Measurements from ENCODE around the gene ROBO1.
"Not testable (repeated sequence)": the region's sequence is repeated elsewhere in the genome, so short reads cannot be mapped to it uniquely, and the experiment has no call there.

The ROBO1 gene

GRCh38 chr3:79378064-79378463 is 389.7 kb downstream of the ROBO1 start:
- DNase-seq (ENCODE audit: low read depth in 2 of 2) = no peak

GRCh38 chr3:79369306-79369705 is 398.5 kb downstream of the ROBO1 start:
- DNase-seq (ENCODE audit: low read depth in 2 of 2) = no peak

DNA sequence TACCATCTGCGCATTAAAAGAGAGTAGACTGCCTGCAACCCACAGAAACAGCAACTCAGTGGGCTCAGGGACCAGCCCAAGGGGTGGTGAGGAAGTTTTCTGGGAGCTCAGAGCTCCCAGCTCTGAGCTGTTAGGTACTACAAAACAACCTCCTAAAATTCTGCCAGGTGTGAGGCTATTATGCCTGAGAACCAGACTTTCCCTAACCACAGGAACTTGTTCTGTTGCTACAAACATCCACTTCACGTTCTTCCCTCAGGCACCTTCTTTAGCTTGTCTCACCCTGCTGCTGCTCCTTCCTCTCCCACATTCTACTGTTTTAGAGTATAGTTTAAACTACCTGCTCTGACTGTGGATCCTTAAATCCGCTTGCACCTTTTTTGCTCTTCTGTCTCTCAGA is 399.4 kb downstream of the ROBO1 start:
- no peak for DNase-seq (ENCODE audit: low read depth in 2 of 2)

DNA sequence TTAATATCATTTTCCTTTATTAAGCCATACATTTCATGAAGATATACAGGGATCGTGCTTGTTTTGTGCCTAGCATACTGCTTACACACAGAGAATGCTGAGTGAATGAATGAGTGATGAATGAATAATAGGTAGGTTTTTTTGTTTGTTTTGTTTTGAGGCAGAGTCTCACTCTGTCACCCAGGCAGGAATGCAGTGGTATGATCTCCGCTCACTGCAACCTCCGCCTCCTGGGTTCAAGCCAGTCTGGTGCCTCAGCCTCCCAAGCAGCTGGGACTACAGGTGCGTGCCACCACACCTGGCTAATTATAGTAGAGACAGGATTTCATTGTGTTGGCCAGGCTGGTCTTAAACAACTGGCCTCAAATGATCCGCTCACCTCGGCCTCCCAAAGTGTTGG is 400.0 kb downstream of the ROBO1 start:
- DNase-seq (ENCODE audit: low read depth in 2 of 2) = no peak

GRCh38 chr3:79367066-79367465 is 400.7 kb downstream of the ROBO1 start:
- no peak for DNase-seq (ENCODE audit: low read depth in 2 of 2)

DNA sequence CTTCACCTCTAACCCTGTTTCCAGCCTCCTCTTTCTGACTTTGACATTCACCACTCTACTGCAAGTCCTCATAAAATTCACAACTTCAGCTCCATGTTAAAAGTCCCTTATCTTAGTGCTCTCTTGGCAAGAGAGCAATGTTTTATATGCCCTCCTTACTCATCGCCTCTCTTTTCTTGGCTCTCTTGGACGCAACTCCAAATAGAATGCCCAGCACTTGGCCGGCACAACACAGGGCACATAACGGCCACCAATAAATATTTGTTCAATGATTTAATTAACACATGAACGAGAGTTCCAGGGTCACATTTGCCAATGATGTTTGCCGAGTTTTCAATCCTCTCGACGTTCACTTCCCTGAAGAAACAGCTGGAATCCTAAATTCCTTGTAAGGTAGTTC is 401.4 kb downstream of the ROBO1 start:
- DNase-seq (ENCODE audit: low read depth in 2 of 2) = no peak

DNA sequence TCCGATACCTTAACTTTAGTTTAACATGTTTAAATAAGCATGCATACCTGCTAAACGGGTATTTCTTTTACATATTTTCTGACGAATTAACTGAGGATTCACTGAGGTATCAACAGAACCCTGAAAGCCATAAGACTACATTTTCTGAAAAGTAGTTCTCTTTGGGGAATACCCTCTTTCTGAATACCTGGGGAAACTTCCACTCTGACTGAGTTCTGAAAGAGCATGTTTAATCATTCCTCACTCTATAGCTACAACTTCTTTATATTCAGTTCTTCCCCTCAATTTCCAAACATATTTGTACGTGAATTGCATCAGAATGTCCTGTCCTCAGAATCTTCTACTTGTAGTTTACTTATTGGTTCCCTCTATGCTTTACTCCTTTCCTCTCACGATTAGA is 403.0 kb downstream of the ROBO1 start:
- no peak for DNase-seq (ENCODE audit: low read depth in 2 of 2)

GRCh38 chr3:79362571-79363270 is 405.1 kb downstream of the ROBO1 start:
- DNase-seq (ENCODE audit: low read depth in 2 of 2) = no peak

- DNase-seq (ENCODE audit: low read depth in 2 of 2) = no peak
Observed at GRCh38 chr3:79361748-79362378, 405.9 kb downstream of the ROBO1 start.

GRCh38 chr3:79358327-79358726 is 409.5 kb downstream of the ROBO1 start:
- DNase-seq (ENCODE audit: low read depth in 2 of 2) = no peak

DNA sequence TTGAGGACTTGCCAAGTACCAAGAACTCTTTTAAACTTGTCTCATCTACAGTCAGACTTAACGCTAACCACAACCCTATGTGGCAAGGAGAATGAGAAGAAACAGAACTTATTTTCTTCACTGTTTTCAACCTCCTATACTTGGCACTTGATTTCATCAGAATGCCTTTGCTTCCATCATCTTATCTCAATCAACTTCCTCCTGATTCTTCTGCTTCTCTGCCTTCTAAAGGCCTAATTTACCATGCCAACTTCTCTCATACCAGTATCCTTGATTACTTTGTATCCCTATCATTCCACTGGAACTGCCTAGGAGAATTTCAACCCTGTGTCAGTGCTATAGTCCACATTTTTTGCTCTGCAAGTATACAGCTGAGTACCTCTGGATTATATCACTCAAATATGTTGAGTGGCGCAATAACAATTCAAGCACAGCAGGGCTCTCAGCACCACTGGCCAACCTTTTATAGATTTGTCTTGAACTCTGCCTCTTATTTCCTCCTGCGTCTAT is 413.6 kb downstream of the ROBO1 start:
- DNase-seq (ENCODE audit: low read depth in 2 of 2) = no peak

GRCh38 chr3:79351699-79352098 is 416.1 kb downstream of the ROBO1 start:
- DNase-seq (ENCODE audit: low read depth in 2 of 2) = no peak

DNA sequence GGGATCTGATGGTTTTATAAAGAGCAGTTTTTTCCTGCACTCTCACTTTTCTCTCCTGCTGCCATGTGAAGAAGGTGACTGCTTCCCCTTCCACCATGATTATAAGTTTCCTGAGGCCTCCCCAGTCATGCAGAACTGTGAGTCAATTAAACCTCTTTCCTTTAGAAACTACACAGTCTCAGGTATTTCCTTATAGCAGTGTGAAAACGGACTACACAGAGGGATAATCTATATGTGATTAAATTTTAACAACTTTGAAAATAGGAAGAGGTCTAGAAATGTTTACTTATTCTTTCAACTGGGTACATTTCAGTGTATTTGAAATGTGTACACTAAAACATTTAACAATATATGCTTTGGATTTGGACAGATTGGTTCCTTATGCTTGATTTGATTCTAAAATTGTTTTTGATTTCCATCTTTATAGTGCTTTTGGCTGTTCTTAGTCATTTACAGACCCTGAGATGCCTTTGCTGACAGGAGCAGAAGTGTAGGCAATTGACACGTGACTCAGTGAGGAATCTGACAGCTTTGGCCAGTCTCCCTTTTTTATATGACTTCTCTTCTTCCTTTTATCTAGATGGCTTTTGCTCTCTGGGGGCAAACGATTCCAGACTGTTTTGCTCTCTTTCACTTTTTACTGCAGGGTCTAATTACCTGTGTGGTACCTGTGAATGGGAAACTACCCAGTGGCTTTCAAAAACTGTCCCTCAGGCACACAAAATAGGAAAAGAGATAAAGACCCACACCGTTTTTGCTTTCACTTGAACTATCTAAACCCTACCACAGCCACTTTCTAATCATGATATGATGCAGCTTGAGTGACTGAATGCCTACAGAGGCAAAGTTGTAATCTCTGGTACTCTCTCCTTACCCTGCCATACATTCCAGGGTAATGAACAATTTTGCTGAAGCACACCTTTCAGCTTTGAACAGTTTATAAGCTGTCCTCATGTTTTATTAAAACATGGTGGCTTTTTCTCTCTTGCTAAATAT is 422.6 kb downstream of the ROBO1 start:
- no peak for DNase-seq (ENCODE audit: low read depth in 2 of 2)

DNA sequence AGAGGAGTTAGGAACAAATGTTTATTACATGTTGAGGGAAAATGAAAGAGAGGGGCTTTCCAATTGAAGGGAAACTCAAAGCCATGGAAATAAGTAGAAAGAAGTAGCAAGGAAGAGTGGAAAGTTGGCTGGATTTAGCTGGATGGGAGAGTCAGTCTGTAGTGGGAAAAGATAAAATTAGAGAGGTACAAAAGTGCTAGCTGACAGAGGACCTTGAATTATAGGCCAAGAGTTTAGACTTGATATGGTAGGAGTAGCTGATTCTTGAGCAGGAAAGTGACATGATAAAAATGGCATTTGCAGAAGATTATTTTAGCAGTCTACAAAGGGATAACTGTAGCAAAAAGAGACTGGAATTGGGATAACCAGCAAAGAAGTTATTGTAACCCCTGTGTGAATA is 425.8 kb downstream of the ROBO1 start:
- DNase-seq (ENCODE audit: low read depth in 2 of 2) = no peak

- DNase-seq (ENCODE audit: low read depth in 2 of 2) = no peak
Observed at GRCh38 chr3:79339846-79340245, 428.0 kb downstream of the ROBO1 start.

DNA sequence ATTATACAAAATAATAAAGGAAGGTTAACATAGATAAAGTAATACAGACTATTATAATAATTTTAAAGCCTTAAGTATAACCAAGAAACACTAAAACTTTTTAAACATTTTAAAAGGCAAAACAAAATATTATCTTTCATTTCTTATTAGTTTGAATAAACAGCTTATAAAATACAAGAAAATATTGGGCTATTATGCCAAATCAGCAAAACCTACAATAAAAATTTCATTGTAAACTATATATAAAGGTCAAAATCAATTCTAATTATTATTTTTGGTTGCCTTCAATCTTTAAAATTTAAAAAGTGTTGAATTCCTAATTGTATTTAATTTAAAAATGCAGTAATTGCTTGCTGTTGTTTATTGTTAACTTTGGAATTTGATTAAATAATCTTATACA is 430.0 kb downstream of the ROBO1 start:
- DNase-seq (ENCODE audit: low read depth in 2 of 2) = no peak

DNA sequence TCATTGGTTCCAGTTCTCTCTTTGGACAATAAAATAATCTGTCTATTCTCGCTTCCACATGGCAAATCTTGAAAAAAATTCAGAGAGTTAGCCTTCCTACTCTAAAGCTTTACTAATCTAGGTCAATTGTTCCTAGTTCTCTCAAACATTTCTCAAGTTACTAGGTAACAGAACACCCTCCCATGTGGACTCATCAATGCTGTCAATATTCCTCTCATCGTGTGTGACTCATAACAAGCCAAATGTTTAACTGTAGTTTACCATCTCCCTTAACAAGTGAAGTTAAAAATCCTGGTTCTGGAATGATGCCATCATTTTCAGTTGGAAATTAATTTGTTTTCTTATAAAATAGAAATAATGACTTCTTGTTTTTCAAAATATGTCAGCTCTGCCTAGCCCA is 438.6 kb downstream of the ROBO1 start:
- DNase-seq (ENCODE audit: low read depth in 2 of 2) = no peak

- no peak for DNase-seq (ENCODE audit: low read depth in 2 of 2)
Observed at GRCh38 chr3:79326642-79327041, 441.2 kb downstream of the ROBO1 start.

GRCh38 chr3:79325833-79326383 is 441.9 kb downstream of the ROBO1 start:
- DNase-seq (ENCODE audit: low read depth in 2 of 2) = not testable (repeated sequence)

DNA sequence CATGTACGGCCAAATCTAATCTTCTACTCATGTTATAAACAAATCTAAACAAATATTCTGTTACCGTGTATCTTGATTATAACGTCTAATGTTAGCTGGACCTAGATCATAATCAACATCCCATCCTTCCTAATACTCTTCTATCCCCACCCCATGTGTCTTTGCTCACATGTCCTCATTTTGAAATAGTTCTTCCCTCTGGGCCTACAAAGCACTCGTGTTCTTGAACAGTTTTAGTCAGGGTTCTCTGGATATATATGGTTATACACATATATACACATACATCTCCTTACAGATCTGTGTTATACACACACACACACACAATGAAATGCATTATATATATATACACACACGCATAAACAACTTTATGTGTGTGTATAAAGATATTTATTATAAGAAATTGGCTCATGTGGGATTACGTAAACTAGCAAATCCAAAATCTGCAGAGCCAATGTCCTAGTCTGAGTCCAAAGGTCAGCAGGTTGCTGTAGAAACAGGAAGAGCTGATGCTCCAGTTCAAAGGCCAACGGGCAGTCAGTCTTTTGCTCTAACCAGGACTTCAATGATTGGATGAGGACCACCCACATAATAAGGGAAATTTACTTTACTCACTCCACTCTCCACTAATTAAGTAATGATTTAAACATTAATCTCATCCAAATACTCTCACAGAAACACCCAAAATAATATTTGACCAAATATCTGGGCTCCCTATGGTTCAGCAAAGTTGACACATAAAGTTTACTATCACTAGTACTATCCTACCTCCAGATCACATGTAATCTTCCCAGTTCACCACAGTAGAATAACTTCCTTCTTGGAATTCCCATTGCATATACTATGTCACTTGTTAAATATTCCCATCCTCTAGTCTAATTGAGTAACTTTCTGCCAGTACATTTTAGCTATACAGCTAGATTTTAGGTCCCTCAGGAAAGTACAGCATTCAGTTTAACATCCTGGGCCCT is 450.0 kb downstream of the ROBO1 start:
- DNase-seq (ENCODE audit: low read depth in 2 of 2) = no peak

DNA sequence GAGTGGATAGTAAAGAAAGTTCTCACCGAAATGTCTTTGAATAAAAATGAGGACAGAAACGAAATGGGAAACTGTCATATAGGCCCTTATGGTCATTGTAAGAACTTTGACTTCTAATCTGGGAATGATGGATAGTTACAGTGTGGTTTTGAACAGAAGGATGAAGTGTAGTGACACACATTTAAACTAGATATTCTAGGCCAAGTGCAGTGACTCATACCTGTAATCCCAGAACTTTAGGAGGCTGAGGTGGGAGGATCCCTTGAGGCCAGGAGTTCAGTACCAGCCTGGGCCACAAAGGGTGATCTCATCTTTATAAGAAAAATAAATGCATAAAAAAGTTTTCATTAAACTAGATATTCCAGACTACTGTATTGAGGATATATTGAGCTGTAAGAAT is 452.8 kb downstream of the ROBO1 start:
- DNase-seq (ENCODE audit: low read depth in 2 of 2) = no peak
